NCI-H2227 (cell line): Measurements from ENCODE around the gene TSPAN18.
A peak's percentile ranks its signal among the peaks of the same experiment; 100 is the strongest.

ENCODE experiments used
- DNase-seq: peaks from one replicate; lab custom pipeline; 2025; ENCODE audit not compliant: unreplicated experiment; lab: John Stamatoyannopoulos, UW

Gene TSPAN18

DNA sequence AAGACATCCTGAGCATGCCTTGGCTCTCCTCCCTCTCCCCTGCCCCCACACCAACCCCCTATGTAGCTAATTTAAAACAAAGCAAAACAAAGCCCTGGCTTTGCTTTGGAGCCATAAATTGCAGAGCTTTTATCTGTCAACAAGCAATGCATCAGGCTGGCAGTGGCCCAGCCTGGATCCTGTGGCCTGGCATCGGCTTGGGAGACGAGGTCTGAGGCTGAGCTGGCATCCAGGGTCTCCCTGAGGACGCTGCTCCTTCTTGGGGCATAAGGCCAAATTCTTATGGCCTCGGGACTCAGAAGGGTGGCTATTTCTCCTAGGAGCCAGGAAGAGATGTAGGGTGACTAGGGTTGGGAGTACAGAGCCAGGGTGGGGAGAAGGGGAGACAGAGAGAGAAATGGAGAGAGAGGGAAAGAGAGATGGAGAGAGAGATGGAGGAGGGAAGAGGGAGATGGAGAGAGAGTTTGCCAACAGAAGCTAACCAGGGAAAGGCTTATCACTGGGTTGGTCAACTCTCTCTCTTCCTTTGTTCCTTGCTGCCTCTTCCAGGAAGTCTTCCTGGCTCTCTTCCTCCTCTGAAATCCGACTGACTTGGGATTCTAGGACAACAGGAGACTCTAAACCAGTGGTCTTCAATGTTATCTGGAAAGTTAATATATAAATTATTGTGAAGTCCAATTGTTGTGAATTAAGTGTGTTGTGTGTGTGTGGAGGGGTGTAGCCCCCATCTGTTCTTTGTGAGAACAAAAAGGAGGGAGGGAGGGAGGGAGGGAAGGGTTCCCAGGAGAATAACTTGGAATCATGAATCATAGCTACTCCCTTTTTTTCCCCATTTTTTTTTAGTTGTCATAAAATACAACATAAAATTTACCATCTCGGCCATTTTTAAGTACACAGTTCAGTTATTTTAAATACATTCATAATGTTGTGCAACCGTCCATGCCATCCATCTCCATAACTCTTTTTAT is 29.1 kb downstream of the TSPAN18 start:
- no peak for DNase-seq

DNA sequence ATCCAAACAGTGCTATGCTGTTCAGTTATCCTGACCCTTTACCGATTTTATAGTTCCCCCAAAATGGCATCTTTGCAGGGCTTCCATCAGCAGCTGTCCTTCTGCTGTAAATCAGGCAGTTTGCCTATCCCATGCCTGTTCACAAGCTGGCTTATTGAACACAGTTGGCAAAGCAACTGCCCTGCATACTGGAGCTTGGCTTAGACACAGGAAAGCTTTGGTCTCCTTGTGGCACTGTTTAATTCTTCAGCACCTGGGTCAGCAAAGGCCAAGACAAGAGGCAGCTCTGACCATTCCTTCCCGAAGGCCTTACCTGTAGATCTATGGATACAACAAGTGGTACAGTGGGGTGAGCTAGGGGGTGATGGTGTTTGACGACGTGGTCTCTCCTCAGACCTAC is 32.2 kb downstream of the TSPAN18 start:
- no peak for DNase-seq

DNA sequence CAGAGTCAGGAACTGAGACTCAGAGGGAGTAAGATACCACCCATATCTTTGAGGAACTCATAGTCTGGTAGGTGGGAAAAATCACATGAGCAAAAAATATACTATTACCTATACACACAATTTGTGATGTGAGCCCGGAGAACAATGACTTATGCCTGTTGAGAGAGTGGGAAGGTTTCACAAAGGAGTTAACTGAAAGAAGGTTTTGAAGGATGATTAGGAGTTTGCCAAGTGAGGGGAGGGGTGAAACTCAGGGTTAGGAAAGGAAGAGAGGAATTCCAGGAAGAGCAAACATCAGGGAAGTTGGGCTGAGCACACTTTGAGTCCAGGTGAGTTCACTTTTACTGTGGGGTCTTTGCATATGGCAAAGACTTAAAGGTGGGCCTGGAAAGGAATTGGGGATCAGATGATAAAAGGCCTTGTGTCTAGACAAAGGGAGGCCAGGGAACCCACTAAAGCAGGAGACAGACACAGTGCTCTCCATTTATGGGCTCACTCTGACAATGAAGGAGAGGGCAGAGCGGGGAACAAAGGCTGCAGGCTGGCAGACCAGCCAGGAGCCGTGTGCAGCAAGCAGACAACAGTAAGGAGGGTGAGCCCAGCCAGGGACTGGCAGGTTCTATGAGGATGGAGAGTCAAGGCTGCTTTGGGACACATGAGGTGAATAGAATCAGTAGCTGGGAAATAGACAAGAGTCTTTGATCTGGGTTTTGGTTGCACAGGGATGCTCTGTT is 33.1 kb downstream of the TSPAN18 start:
- no peak for DNase-seq

DNA sequence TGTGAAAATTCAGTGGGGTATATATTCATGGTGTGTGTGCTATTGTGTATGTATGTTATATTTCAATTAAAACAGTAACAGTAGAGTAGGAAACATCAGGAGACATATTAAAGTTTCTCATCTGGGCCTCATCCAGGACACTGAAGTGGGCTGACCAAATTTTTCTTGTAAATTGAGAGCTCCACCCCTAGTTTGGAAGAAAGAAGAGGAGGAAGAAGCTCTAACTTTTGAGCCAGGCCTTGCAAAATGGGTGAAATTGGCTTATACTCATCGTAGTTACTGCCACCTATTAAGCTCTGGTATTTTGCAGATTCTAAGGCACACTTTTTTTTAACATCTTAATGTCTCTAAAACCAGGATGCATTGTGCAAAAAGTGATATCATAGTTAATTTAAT is 33.7 kb downstream of the TSPAN18 start:
- DNase-seq = no peak

DNA sequence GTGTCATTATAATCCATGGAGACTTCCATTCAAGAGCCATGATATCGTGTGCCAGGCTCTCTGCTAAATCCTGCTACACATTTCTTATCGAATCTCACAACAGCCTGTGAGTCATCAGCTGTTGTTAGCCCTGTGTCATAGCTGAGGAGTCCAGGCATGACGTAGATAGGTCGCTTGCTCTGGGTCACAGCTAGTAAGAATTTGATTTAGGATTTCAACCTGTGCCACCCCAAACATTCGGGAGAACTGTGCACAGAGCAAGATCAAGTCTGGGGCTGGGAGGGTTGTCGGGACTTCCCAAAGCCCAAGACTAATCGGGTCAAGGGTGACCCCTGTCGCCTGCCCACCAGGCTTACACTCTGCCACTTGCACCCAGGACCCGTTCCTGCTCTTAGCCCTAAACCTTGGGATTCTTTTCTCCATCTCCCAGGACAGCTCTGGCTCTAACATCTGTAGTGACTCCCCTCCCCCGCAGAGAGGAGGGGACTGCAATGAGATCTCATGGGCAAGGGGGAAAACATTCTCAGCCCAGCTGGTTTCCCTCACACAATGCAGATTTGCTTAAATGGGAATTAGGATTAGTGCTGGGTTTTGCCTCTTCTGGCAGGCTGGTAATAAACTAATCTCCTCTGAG is 34.3 kb downstream of the TSPAN18 start:
- DNase-seq = peak; percentile 32

DNA sequence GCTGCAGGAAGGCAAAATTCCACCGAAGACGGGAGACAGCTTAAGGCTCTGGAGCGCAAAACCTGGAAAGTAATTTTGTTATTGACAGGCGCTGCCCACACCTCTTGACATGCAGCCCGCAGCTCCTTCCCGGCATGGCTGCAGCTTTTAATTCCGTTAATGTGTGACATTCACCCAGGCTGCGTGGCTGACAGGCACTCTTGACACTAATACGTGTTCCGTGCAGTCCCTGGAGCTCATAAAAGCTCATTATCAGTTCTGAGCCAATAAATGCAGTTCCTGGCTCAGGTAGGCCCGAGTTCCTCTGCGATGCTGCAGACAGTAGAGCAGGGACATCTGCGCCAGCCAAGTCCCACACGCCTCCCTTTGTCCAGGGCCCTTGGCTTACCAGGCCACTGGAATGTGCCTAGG is 34.8 kb downstream of the TSPAN18 start:
- peak; percentile 32 for DNase-seq

DNA sequence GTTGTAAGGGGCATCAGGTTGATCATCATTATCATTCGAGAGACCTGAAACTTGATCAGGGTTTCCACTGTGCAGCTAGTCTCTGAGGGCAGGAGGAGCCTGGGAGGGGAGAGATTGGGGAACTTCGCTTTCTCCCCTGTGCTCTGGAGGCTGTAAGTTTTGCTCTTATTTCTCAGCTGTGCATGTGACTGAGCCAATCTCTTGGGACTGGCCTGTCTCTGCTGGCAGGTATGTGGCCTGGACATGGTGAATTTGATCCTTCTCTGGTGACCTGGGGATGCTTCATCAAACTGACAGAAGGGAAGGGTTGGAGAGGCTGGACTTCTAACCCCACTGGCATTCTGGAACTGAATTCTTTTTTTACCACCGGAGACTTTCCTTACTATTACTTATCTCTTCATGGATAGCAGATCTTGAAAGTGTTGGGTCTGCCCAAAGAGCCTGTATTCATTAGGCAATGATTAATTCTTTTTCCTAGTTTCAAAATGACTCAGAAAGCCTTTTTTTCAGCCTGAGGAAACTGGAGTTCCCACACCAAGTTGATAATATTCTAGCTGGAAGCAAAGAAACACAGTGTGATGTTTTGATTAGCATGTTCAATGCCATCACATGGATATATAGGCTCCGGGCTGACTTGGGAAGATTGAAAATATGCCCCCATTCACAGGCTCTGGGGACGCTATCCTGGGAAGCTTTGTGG is 36.5 kb downstream of the TSPAN18 start:
- DNase-seq = no peak

DNA sequence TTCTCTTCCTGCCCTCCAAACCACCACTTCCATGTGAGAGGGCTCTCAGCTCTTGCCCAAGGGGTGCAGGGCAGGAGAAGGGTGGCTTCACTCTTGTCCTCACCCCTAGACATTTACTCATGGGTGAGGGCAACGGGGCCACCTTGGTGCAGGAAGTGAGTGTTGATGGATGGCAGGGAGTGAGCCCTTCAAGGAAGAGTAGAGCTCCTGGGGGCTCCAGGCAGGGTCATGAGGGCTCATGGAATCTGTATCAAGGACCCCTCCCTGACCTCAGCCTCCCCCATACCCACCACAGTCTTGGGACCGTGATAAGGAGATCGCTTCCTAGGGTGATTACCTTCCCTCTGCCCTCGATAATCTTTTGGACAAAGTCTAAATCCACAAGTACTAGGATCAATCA is 37.8 kb downstream of the TSPAN18 start:
- no peak for DNase-seq

DNA sequence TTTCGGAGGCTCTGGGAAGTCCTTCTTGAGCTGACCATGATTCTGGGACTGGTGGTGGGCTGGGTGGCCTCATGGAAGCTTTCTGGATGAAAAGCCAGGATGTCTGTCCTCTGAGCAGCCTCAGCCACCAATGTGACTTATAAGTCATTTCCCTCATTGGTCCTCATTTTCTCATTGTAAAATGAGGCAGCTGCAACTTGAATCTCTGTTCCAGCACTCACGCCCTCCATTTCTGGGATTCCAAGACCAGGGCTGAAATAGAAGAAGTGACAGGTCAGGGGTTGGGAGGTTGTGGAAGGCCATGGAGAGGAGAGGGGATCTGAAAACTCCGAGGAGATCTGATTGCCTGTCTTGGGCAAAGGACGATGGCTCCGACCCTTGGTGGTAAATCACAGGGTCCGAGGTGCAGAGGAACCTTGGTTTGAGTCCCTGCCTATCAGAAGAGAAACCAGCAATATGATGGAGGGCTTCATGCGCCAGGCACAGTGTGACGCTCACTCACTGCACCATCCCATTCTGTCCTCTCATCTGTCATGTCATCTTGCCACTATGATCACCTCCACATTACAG is 38.3 kb downstream of the TSPAN18 start:
- no peak for DNase-seq

DNA sequence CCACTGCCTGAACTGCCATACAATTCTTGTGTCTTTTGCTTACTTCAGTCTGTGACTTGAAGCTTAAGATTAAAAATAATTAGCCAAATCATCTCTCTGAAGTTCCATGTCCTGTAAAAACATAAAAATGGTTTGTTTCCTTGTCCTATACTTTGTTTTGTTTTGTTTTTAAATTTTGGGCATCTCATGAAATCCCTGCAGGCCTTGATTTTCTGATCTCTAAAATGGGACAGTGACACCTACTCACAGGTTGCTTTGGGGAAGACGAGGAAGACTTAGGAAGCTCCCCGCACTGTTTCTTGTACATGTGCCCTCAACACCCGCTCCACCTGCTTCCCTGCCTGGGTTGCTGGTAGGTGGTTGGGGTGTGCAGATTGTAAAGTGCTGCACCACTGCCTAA is 38.9 kb downstream of the TSPAN18 start:
- DNase-seq = no peak

DNA sequence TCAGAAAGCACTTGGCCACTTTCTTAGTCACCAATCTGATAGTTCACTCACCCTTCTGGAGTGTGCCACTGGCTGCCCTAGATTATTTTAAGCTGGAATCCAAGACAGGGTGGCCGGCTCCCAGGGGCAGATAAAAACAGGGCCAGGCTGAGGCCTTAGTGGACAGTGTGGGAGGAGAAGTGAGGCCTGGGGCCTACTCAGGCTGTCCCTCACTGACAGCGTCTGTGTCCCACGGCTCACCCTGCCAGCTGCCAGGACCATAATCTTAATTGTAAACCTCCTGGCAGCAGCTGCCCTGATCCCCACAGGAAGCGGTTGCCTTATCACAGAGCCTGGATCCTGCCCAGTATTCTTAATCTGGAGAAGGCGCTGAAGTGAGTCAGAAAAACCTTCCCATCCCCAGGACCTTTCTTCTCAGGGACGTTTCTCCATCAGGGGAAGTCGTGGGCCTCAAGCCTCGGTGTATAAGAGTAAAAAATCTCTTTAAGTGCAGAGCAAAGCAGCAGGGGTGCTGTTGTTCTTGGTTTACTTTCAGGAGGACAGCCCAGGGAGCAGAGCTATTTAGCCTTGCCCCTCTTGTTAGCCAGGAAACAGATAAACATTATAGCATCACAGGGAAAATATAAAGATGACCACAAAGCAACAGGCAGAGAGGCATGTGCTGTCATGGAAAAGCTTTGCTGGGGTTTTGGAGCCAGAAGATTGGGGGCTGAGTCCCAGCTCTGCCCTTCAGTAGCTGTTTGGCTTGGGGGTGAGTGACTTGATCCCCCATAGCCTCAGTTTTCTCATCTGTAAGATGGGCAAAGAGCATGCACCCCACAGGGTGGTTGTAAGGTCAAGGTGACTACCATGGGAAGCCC is 39.6 kb downstream of the TSPAN18 start:
- DNase-seq = peak; percentile 39

DNA sequence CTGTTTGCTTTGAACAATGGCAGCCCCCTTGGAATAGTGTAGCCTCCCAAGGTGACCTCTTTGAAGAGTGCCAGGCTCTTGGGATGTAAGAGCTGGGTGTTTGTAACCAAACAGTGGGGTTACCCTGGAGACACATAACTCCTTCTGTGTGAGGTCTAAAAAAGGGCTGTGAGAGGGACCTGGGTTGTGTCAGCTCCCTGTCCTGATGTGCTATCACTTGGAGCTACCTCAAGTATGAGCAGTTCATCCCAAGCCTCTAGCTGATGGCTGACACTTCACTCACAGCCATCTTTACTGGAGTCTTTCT is 40.2 kb downstream of the TSPAN18 start:
- no peak for DNase-seq

DNA sequence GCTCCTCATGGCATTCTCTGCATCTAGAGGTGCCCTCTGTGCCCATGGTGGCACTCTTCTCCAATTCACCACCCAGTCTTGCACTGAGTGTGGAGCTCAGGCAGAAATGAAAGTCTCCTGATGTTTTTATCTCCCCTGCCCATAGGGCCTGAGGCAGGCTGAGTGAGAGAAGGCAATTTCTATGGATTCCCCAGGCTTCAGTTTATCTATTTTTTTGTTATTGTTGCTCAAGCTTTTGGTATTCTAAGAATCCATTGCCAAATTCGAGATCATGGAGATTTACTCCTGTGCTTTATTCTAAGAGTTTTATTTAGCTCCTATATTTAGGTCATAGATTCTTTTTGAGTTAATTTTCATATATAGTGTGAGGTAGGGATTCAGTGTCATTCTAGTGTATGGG is 40.7 kb downstream of the TSPAN18 start:
- no peak for DNase-seq

DNA sequence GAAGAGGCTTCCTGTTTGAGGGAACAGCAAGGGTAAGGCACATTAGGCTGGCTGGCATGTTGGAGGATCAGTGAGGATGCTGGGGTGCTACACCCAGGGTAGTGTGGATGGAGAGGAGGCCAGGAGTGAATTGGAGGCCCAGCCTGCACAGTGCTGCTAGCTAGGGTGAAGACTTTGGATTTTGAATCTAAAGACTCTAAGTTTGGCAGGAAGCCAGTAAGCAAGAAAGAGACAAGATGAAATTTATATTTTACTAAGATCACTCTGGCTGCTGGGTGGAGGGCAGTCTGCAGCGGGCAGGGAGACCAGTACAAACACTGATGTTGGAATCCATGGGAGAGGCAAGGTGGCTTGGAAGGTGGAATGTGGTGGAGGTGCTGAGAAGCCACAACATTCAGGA is 43.6 kb downstream of the TSPAN18 start:
- no peak for DNase-seq

DNA sequence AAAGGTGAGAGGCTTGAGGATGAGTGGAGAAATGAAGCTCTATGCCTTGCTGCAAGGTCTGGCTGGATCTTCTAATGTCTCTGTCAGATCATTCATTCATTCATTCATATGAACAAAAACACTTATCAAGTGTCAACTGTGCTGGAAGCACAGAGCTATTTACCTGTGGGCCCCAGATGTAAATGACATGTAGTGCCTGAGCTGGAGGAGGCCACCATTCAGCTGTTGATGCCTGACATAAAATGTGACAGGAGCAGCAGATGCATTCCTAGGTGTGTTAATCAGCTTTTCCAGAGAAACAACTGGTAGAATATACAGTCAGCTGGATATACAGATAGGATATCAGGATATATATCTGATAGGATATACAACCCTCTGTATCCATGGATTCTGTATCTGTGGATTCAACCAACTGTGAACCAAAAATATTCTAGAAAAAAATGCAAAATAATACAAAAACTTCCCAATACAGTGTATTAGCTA is 44.5 kb downstream of the TSPAN18 start:
- no peak for DNase-seq

DNA sequence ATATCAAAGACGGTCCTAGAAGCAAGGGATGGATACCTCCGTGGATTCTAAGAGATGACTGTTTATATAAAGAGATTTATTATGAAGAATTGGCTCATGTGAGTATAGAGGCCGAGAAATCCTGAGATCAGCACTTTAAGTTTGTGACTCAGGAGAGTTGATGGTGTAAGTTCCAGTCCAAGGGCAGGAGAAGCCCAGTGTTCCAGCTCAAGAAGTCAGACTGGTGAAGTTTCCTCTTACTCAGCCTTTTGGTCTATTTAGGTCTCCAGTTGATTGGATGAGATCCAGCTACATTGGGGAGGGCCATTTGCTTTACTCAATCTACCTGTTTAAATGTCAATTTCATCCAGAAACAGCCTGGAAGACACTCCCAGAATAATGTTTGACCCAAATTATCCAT is 45.1 kb downstream of the TSPAN18 start:
- no peak for DNase-seq

DNA sequence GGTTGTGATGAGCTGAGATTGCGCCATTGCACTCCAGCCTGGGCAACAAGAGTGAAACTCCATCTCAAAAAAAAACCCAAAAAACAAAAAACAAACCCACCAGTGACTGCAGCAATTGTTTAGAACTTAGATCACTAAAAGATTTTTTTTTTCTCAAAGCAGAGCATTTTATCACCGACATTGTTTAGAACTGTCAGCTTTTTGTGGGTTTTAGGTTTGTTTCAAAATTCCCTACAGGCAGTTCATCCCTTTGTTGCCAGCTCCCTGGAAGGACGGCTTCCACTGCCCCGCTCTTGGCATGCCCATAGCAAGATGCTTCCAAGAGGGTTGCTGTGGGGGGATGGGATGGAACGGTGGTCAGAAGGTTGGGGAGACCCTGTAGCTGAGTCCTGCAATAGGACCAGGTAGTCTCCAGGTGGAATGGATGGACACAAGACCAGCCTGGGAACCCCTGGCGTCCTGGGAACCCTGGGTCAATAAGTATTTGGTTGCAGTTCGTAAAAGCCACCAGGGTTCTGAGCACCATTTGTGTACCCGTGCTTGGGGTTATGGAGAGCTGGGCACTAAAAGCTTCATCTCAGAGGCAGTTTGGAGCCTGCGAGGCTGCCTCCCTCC is 46.7 kb downstream of the TSPAN18 start:
- no peak for DNase-seq

DNA sequence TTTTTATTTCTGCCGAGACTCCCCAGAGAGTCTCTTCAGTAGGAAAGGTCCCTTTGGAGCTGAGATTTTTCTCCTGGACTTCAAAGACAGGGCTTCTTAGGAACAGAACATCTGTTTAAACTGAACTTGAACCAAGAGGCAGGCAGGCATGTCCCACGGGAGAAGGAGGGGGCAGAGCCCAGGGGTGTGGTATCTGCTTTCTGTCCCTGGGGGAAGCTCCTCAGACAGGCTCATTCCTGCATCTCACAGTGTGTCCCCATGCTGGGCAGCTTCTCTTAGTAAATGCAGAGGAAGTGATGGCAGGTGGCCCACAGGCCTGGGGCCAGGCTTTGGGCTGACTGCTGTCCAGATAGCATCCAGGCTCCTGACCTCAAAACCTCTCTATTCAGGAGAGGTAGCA is 47.3 kb downstream of the TSPAN18 start:
- DNase-seq = no peak

DNA sequence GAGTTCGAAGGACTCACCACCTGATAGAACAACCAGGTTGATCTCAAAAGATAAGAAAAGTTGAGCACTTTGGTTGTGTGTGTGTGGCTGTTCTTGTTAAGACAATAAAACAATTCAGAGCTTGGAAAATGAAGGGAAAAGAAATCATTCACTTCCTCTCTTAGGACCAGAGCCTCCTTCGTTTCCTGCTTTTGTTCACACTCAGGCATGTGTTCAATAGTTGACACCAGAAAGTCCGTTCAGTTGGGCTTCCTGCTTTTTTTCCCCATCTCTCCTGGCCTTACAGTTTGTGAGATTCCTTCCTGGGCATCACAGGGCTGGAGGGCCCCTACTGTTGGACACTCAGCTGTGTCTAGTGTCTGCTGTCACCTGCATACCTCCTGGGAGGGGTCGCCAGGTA is 48.0 kb downstream of the TSPAN18 start:
- no peak for DNase-seq
